A172 (cell line): ENCODE data around the gene ROBO2. TPM values are rescaled to one million over a fixed set of nuclear protein-coding genes. Genes with fewer than 3 reads are reported as not detected.

Experiments
- DNase-seq: peaks from one replicate; pipeline ENCODE4 v3.0.0-alpha.2; 2015; ENCODE audit warnings: low spot score
- total RNA-seq: library from RNA; depleted of rRNA; stranded (reverse); fragments of >200 nt; shearing (Covaris generic); gene quantifications from 2 replicates; pipeline ENCODE4 v1.2.3, GENCODE V29; 2014

The ROBO2 gene
- total RNA-seq, 1 experiment from 2014 or later = not detected

DNA sequence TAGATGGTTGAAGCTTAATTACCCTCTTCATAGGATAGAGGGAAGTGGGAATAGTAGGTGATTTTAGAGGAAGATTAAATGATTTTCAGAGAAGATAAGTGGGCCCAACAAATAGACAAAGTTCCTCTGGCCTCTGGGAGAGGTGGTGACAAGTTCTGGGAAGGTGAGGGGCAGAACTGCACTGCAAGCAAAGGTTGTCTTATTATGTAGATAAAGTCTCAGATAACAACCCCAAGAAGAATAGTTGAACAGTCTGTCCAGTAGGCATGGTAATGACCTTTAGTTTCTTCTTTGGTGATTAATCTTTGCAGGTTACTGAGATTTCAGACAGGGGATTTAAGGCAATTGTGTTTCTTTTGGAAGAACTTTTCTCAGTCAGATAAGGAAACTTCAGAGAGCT lies 439.1 kb downstream of the ROBO2 start:
- no peak for DNase-seq

DNA sequence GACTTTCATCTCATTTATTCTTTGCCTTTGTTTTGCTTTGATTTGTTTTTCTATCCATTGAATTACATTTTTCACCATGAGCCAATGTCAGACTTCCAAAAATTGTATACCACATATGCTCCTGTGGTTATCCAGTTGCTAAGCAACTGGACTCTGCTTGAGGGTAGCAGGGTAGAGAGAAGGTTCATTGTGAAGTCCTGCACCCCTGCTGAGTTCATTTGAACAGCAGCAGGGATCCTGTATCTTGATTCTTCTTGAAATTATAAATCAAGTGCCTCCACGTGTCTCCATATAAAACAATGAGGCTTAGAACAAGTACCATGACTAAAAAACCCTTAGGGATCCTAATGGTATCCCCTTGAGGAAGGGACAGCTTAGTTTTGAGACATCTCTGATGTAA lies 449.3 kb downstream of the ROBO2 start:
- DNase-seq = no peak

DNA sequence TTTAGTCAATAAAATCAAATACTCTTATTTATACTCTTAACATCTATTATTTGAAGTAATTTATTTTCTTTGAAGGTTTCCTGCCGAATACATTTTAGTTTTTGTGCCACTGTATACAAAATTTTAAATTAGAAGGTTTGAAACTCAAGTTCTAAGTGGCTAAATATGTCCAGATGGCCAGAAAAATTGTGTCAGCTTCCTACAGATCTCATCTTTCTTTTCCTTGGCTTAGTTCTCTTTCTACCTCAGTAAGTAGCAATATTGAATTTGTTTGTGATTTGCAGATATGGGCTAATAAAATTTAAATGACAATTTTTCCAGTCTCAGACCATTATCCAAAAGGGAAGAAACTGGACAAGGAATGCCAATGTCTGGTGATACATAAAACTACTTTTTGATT lies 452.1 kb downstream of the ROBO2 start:
- DNase-seq = no peak

DNA sequence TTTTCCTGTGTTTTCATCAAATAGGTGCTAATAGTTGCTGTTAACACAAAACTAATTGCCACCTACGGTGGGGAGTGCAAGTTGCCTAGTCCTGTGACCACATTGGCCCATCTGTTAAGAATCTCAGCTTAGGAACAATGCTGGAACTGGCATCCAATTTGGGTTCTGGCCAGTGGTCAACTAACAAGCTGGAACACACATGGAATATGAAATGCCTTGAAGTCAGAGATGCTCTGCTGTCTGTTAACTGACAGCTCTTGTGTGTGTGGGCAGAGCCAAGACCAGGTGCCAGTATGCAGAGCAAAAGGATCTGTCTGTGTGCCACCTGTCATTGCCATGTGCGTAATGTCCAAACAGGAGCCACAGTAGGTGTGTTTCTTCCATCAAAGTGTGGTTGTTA lies 460.8 kb downstream of the ROBO2 start:
- no peak for DNase-seq

DNA sequence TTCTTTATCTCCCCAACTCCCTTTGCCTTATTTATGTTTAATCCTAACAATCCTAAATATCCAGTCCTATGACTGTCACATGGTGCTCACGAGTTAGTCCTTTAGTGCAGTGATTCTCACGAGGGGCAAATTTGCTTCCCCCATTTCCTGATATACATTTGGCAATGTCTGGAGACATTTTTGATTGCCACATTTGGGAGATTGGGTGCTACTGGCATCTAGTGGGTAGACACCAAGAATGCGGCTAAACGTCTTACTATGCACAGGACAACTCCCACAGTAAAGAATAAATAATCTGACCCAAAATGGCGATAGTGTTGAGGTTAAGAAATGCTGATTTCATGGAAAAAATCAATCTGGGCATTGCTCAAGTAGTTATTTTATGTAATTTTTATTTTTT lies 466.5 kb downstream of the ROBO2 start:
- DNase-seq = no peak

DNA sequence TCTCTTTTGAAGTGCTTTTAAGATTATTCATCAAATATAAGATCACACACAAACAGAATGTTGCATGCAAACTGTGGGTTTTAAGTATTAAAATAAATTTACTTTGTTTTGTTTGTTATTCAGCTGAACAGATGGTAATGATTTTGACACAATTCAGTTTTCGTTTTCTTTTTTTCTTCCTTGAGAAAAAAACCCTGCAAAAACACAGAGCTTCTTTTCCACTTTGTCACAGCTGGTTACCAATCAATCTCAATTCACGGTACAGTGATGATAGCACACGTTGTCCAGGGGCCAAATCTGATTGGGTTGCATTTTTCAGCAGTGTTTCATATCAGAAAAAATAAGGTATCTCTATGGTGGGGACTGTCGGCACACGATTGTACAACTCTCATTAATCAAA lies 473.6 kb downstream of the ROBO2 start:
- DNase-seq = no peak

DNA sequence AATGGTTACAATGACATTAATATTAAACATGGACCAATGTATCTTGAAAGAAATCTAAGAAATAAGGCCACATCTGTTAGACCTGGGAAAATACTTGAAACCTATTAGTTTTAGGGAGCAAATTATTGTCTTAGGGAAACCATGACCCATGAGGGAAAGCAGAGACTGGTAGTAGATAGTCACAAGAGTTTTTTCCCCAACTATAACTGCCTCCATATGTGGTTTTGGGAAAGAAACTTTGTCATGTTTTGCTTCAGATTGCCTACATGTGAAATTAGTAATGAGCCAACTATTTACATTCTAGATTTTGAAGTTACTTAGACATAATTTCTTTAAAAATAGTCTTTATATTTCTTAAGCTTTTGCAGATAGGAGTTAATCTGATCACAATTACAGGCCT lies 474.9 kb downstream of the ROBO2 start:
- no peak for DNase-seq

DNA sequence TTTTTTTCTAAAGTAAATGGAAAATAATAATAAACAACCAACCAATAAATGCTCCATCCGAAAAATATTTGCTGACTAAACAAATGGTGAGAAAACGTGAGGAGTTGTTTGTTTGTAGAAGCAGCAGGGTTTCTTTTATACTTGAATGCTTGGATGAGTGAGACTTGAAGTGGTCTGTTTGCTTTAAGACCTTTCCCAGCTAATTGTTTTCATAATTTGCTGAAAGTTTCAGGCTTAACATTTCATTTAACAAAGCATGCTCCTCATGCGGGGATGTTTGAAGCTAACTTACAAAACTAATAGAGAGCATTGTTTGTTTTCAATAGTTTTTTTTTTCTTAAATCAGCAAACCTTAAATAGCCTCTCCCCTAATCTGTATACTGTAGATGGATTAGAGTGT lies 484.6 kb downstream of the ROBO2 start:
- no peak for DNase-seq

DNA sequence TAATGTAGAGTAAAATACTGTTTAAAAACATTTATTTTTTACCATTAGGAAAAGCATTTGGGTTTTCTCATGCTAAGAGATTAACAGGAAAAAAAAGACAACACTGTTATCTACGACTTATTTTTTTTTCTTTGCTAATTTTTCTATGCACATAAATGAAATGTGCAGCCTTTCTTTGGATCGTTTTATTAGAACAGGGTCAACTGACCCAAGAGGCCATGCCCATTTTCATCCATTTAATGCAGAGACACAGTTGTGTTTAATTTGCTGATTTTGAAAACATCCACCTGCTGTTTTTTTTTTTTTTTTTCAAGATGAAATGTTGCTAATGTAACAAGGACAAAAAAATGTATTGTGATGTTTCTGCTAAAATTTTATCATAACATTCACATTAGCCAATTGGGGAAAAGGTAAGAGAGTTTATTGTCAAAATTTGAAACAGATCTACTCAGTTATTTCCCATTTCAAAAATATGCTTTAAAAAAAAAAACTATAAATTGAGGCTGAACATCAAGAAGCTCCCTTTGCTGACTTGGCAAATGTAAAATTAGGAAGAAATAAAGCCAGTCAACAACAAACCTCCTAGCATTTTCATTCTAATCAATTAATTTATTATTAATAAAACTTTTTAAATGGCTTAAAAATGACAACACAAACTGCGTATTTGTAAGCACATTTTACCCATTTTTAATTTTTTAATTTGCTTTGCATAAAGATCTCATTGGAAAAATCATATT lies 485.2 kb downstream of the ROBO2 start:
- DNase-seq = no peak

DNA sequence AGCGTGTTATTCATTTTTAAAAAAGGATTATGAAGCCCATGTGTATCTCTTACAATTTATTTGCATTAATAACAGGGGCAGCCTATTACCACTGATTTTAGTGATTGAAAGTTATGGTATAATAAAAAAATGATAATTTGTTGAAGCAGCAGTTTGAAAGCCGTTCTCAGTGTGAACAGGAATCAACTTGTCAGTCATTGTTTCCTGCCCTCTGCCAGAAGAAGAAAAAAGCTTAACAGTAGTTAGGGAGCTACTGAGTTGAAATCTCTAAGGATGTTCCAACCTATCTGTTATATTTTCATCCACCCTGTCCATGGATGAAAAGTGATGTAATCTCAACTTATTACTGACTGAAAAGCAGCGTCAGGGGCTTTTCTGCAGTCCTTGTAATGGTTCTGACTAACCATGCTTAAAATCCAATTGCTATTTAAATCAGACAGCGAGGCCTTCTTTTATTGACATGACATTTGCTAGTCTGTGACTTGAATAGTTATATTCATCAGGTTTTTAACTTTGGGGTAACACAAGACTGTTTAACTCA lies 486.7 kb downstream of the ROBO2 start:
- DNase-seq = no peak

DNA sequence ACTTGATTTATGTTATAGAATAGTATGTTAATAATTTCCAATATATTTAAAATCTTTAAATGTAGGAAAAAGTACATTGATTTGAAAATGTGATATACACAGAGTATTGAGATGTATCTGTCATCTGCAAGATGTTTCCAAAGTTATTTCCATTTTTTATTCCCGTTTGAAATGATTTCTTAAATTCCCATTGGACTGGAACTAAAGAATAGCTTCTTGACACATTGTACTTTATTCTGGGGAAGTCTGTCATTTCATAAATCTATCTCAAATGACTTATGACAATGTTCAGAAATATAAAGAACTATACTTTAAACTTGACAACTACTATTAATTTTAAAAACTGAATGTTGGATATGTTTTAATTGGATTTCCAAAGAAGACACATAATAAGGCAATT lies 489.6 kb downstream of the ROBO2 start:
- no peak for DNase-seq

DNA sequence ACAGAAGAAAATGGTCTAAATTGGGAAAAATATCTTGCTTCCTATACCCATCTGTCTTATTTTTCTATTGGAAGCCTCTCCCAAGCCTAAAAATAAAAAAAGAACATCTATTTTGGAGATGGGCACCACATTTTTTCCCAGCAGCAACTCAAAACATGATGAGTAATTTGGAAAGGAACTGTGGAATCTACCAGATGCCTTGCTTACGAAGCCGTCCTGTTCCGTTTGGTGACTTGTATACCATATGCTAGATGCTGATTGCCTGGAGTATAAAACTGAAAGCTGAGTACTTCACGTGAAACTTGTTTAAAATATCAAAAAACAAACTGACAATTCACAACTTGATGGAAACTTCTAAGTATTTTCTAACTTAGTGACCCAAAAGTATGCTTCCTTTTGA lies 491.0 kb downstream of the ROBO2 start:
- DNase-seq = no peak

DNA sequence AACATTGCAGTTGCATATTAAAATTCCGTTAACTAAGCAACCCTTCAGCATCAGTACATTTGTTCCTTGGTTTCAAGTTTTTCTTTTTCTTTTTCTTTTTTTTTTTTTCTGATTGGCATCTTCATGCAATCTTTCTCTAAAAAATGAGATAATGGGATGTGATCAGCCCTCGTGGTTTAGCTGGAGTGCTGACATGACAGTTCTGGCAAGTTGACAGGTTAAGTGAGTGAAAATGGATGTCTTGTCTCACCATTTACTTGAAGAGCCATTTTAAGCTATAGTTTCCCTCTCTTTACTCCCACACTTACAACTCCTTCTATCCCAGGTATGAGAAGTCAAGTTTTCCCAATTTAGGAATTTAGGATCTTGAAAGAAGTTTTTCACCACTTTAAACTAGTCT lies 495.2 kb downstream of the ROBO2 start:
- no peak for DNase-seq

DNA sequence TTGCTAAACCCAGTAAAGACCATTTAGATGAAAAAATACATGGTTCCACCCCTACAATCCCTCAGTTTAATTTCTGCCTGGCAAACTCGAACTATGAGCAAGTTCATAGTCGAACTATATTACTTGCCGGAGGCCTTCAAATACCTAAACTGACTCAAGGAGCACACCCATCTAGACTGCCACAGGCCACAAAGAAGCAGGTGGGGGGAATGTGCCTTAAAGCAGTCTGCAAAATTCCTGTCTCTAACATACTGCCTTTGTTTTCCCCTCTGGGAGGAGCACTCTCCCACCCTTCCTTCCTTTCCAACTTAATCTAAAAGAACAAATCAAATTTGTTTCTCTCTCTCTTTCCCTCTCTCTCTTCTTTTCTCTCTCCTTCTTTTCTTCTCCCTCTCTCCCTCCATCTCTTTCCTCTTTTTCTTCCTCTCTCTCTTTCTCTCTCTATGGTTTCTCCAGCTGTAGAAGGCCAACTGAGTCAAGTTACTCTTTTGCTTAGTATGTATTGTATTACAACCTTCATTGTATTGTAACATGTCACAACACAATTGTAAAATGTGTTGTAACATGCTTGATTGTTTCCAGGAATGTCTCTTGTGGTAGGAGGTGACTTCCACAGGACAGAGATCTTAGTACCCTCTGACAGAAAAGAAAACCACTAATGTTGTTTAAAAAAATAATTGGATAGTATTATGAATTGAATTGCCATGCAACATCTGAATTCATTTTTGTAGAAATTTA lies 496.3 kb downstream of the ROBO2 start:
- DNase-seq = no peak

DNA sequence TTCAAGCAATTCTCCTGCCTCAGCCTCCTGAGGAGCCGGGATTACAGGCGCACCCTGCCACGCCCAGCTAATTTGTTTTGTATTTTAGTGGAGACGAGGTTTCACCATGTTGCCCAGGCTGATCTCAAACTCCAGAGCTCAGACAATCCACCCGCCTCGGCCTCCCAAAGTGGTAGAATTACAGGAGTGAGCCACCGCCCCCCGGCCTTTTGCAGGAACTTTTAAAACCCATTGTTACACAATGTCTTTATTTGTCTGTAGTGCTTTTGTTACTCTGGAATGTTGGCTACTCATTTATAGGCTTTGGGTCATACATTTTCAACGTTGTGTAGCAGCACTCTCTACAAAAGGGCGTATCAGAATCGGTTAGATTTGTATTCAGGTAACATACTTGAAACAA lies 499.1 kb downstream of the ROBO2 start:
- no peak for DNase-seq

DNA sequence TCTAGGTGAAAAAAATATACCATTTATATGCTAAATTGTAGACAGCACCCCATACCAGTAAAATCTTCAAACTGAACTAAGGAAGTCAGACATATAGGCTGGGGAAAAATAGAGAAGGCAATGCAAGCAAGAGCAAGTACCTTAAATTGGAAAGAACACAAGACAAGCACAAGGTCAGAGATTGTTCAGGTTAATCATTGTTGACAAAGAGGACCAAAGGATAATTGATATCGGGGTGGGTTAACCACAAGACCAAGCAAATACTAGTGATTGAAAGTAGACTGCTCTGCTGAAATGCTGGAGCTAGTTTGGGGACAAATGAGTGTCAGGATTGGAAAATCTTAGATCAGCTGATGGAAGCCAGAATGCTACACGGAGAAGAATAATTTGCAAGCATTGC lies 499.8 kb downstream of the ROBO2 start:
- DNase-seq = no peak

DNA sequence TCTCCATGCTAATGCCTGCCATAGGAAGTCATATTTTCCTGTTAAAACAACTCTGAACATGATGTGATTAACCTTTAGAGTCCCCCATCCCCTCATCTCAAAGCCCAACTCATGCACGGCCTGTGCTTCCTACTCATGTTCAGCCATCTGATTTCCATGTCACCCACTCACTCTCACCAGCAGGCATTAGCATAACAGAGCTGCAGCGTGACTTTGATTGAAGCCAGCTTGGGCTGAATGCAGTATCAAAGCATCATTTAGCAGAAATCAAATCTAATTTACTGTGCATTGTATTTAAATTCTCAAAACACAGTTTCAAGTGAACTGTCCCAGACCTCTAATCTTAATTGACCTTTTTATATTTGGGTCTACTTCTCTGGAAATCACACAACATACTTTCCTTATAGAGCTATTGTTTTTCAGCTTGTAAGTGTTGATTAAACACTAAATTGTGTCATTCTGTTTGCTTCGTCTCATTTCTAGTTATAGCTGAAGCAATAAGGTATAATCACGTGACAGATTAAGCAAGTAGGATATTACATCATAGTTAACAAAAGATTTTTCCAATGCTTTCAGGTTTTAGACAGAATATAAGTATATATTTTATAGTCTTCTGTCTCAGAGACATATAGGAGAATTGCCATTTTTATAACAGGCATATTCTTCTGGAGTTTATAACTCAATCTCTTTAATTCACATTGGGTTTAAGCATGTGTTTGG lies 501.5 kb downstream of the ROBO2 start:
- no peak for DNase-seq

DNA sequence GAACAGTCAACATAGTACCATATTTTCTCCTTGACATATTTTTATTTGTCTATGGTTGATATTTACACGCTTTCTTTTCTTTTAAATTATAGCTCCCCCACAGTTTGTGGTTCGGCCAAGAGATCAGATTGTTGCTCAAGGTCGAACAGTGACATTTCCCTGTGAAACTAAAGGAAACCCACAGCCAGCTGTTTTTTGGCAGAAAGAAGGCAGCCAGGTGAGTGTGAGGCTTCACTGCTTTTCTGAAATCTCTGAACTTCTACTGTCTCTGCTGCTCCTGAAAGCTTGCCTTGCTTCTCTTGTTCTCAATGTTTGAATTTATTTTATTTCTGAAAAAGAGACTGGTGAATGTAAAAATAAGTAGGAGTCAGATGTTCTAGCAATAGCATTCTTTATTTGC lies 506.3 kb downstream of the ROBO2 start:
- DNase-seq = no peak

DNA sequence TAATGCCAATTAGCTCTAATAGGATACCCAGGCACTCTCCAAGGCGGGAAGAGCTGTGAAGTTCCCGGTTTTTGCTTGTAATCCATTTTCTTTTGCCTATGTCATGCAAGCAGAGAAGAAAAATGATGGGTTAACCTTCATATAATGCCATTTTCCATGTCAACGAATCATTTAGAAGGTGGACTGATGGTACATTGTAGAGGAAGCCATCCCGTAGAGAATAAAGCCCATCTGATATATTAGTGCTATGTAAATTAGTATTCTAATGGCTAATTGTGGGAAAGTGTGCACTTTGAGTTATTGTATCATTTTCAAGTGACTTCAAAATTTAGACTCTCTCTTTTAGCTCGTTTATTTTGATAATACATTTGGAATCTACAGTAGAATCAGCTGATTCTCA lies 509.1 kb downstream of the ROBO2 start:
- DNase-seq = no peak

DNA sequence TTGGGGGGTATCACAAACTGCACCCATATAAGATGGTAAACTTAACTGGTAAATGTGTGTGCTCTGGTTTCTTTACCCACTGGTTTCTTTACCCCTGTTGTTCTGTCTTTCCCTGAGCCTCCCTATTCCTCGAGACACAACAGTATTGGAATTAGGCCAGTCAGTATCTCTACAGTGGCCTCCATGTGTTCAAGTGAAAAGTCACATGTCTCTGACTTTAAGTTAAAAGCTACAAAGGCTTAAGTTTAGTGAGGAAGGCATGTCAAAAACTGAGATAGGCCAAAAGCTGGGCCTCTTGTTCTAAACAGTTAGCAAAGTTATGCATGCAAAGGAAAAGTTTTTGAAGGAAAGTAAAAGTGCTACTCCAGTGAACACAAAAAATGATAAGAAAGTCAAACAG lies 513.3 kb downstream of the ROBO2 start:
- no peak for DNase-seq

DNA sequence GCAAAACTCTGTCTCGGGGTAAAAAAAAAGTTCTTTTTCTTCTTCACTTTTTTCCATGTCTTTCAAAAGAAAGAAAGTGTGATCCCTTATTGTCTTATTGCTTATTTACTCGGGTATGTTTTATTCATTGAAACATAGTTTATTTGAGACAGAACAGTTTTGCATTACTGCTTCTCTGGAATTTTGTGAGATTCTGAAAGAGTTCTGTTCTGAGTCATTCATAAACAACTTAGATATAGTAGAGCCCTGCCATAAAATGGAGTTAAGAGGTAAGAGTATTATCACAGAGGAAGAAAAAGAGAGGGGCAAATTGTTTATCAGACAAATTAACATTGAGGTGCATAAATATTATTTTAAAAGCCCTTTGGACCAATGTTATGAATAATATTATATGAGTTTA lies 522.2 kb downstream of the ROBO2 start:
- DNase-seq = no peak

DNA sequence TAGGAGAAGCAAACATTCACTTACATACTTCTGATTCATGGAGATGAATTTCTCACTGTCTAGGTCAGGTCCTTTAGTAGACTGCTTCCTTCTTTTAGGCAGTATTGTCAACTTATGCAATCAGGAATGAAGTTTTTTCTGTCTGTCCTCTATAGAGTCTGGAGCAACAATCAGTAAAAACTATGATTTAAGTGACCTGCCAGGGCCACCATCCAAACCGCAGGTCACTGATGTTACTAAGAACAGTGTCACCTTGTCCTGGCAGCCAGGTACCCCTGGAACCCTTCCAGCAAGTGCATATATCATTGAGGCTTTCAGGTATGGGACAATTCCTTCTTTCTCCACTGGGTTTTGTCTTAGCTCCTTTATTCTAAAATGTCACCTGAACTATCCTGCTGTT lies 523.1 kb downstream of the ROBO2 start:
- no peak for DNase-seq

DNA sequence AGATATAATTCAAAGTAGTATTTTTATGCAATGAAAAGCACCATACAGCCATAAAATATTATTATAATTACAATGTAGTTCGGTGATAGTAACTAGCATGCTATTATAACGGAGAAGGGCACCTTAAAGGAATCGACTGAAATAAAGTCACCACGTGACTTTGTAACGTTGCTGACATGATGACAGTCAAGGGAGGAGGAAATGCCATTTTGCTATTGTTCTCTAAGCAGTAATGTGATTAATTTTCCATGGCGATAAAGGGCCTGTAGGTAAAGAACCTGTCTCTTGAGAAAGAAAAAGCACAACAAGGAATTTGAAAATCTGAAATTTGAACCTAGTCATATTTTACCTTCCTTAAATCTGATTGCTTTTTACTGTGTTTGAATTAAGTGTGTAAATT lies 526.2 kb downstream of the ROBO2 start:
- DNase-seq = no peak
